HEK293 (cell line): ENCODE data around the gene THAP4.

Experiments used
- CTCF ChIA-PET: fragments of 350-600 bp; formaldehyde crosslinking; extraction: SDS; loops from one replicate; lab custom pipeline; 2021; ENCODE audit warnings: antibody characterized with exemption; lab: Yijun Ruan, JAX
- POLR2A ChIA-PET: fragments of 300-600 bp; formaldehyde crosslinking; extraction: SDS; loops from one replicate; lab custom pipeline; 2020; ENCODE audit warnings: antibody characterized with exemption, inconsistent platforms; lab: Yijun Ruan, JAX
- H3K27ac ChIP-seq: fragments of 200-500 bp; sonication (Bioruptor generic); 2 replicates; pipeline ENCODE4 v1.5.1; 2014; ENCODE audit warnings: low read depth, low read length, control low read depth, inconsistent platforms; ENCODE audit errors: extremely low read depth
- H3K36me3 ChIP-seq, 2 experiments: fragments of 200-500 bp in 1 of 2; sonication (Bioruptor generic) in 1 of 2; 1 replicate in 1 of 2; 2 replicates in 1 of 2; pipeline ENCODE4 v1.5.1; 2014 to 2017; ENCODE audit warnings: inconsistent platforms in 2 of 2, low read length in 2 of 2; ENCODE audit not compliant: control insufficient read depth in 2 of 2, insufficient read depth in 1 of 2
- H3K4me1 ChIP-seq: fragments of 200-500 bp; sonication (Bioruptor generic); 2 replicates; pipeline ENCODE4 v1.5.1; 2014; ENCODE audit warnings: mild to moderate bottlenecking, low read length, inconsistent platforms; ENCODE audit not compliant: control insufficient read depth, insufficient read depth
- H3K4me3 ChIP-seq: 2 replicates; pipeline ENCODE4 v1.5.1; 2011; ENCODE audit warnings: low read depth, mild to moderate bottlenecking, control low read depth, low read length, moderate library complexity
- H3K9me3 ChIP-seq: fragments of 200-500 bp; sonication (Bioruptor generic); 2 replicates; pipeline ENCODE4 v1.5.1; 2014; ENCODE audit warnings: low read depth, low read length, inconsistent platforms; ENCODE audit not compliant: control insufficient read depth, insufficient read depth
- GFI1B ChIP-seq: fragments of 450-650 bp; formaldehyde crosslinking; IDR thresholded peaks from 2 replicates; pipeline ENCODE4 v1.5.1; 2016; ENCODE audit warnings: missing biosample characterization, missing genetic modification characterization
- GLIS1 ChIP-seq: fragments of 450-650 bp; formaldehyde crosslinking; IDR thresholded peaks from 2 replicates; pipeline ENCODE4 v1.5.1; 2016; ENCODE audit warnings: missing biosample characterization, missing genetic modification characterization
- GLIS2 ChIP-seq: fragments of 450-650 bp; formaldehyde crosslinking; IDR thresholded peaks from 2 replicates; pipeline ENCODE4 v1.5.1; 2016; ENCODE audit warnings: missing biosample characterization, missing genetic modification characterization
- KLF8 ChIP-seq: fragments of 450-650 bp; formaldehyde crosslinking; IDR thresholded peaks from 2 replicates; pipeline ENCODE4 v1.5.1; 2016; ENCODE audit warnings: missing biosample characterization, missing genetic modification characterization
- MEIS1 ChIP-seq: sonication (generic); formaldehyde crosslinking; IDR thresholded peaks from 2 replicates; pipeline ENCODE4 v1.8.1; 2022; ENCODE audit warnings: missing genetic modification reagents, mild to moderate bottlenecking, borderline replicate concordance
- OSR2 ChIP-seq: fragments of 450-650 bp; formaldehyde crosslinking; IDR thresholded peaks from 2 replicates; pipeline ENCODE4 v1.5.1; 2016; ENCODE audit warnings: missing biosample characterization, missing genetic modification characterization
- RBAK ChIP-seq: fragments of 450-650 bp; formaldehyde crosslinking; IDR thresholded peaks from 2 replicates; pipeline ENCODE4 v1.5.1; 2016; ENCODE audit warnings: missing biosample characterization, missing genetic modification characterization
- YY1 ChIP-seq: fragments of 450-650 bp; formaldehyde crosslinking; IDR thresholded peaks from 2 replicates; pipeline ENCODE4 v1.5.1; 2018; ENCODE audit warnings: missing biosample characterization, missing genetic modification characterization
- ZFP37 ChIP-seq: fragments of 450-650 bp; formaldehyde crosslinking; IDR thresholded peaks from 2 replicates; pipeline ENCODE4 v1.5.1; 2016; ENCODE audit warnings: missing biosample characterization, missing genetic modification characterization
- ZNF133 ChIP-seq: fragments of 450-650 bp; formaldehyde crosslinking; IDR thresholded peaks from 2 replicates; pipeline ENCODE4 v1.5.1; 2016; ENCODE audit warnings: missing biosample characterization, missing genetic modification characterization
- ZNF16 ChIP-seq: fragments of 450-650 bp; formaldehyde crosslinking; IDR thresholded peaks from 2 replicates; pipeline ENCODE4 v1.5.1; 2016; ENCODE audit warnings: low read depth, missing biosample characterization, missing genetic modification characterization
- ZNF19 ChIP-seq: fragments of 450-650 bp; formaldehyde crosslinking; IDR thresholded peaks from 2 replicates; pipeline ENCODE4; 2016; ENCODE audit warnings: missing biosample characterization, missing genetic modification characterization, low read depth
- ZNF2 ChIP-seq: fragments of 450-650 bp; formaldehyde crosslinking; IDR thresholded peaks from 2 replicates; pipeline ENCODE4 v1.5.1; 2016; ENCODE audit warnings: missing biosample characterization, missing genetic modification characterization
- ZNF214 ChIP-seq: fragments of 450-650 bp; formaldehyde crosslinking; IDR thresholded peaks from 2 replicates; pipeline ENCODE4 v1.5.1; 2017; ENCODE audit warnings: missing biosample characterization, mild to moderate bottlenecking, missing genetic modification characterization, borderline replicate concordance
- ZNF274 ChIP-seq, 2 experiments: fragments of 200-500 bp in 1 of 2; fragments of 450-650 bp in 1 of 2; sonication (Bioruptor generic) in 1 of 2; formaldehyde crosslinking in 1 of 2; IDR thresholded peaks; 2 replicates each; pipeline versions ENCODE4 v1.5.1 to v1.6.1; 2014 to 2016; ENCODE audit warnings: borderline replicate concordance in 1 of 2, inconsistent platforms in 1 of 2, low read length in 1 of 2, missing biosample characterization in 1 of 2, missing genetic modification characterization in 1 of 2
- ZNF366 ChIP-seq: fragments of 450-650 bp; formaldehyde crosslinking; conservative IDR thresholded peaks from 2 replicates; pipeline ENCODE4 v1.5.1; 2016; ENCODE audit warnings: missing biosample characterization, missing genetic modification characterization
- ZNF514 ChIP-seq: fragments of 450-650 bp; formaldehyde crosslinking; IDR thresholded peaks from 2 replicates; pipeline ENCODE4 v1.5.1; 2016; ENCODE audit warnings: missing biosample characterization, missing genetic modification characterization
- ZNF548 ChIP-seq: fragments of 450-650 bp; formaldehyde crosslinking; IDR thresholded peaks from 2 replicates; pipeline ENCODE4 v1.5.1; 2016; ENCODE audit warnings: missing biosample characterization, missing genetic modification characterization
- ZNF558 ChIP-seq: fragments of 450-650 bp; formaldehyde crosslinking; IDR thresholded peaks from 2 replicates; pipeline ENCODE4 v1.5.1; 2016; ENCODE audit warnings: missing biosample characterization, missing genetic modification characterization
- ZNF623 ChIP-seq: fragments of 450-650 bp; formaldehyde crosslinking; IDR thresholded peaks from 2 replicates; pipeline ENCODE4 v1.5.1; 2016; ENCODE audit warnings: missing biosample characterization, missing genetic modification characterization
- ZNF658 ChIP-seq: fragments of 450-650 bp; formaldehyde crosslinking; IDR thresholded peaks from 2 replicates; pipeline ENCODE4; 2016; ENCODE audit warnings: missing biosample characterization, missing genetic modification characterization
- ZNF837 ChIP-seq: fragments of 450-650 bp; formaldehyde crosslinking; IDR thresholded peaks from 2 replicates; pipeline ENCODE4 v1.5.1; 2016; ENCODE audit warnings: missing biosample characterization, missing genetic modification characterization
- ZXDB ChIP-seq: fragments of 450-650 bp; formaldehyde crosslinking; IDR thresholded peaks from 2 replicates; pipeline ENCODE4 v1.5.1; 2016; ENCODE audit warnings: missing biosample characterization, missing genetic modification characterization
- TF ChIP-seq, protein P1 (sequence below): fragments of 450-650 bp; formaldehyde crosslinking; IDR thresholded peaks from 2 replicates; pipeline ENCODE4 v1.5.1; 2016; ENCODE audit warnings: missing biosample characterization, missing genetic modification characterization, borderline replicate concordance
- TF ChIP-seq, protein P2 (sequence below): fragments of 450-650 bp; formaldehyde crosslinking; IDR thresholded peaks from 2 replicates; pipeline ENCODE4 v1.5.1; 2016; ENCODE audit warnings: missing biosample characterization, missing genetic modification characterization, low read depth
- TF ChIP-seq, protein P3 (sequence below): fragments of 450-650 bp; formaldehyde crosslinking; IDR thresholded peaks from 2 replicates; pipeline ENCODE4 v1.5.1; 2017; ENCODE audit warnings: missing biosample characterization, missing genetic modification characterization
- TF ChIP-seq, protein P4 (sequence below): fragments of 450-650 bp; formaldehyde crosslinking; IDR thresholded peaks from 2 replicates; pipeline ENCODE4 v1.5.1; 2016; ENCODE audit warnings: missing biosample characterization, missing genetic modification characterization

THAP4 gene

DNA sequence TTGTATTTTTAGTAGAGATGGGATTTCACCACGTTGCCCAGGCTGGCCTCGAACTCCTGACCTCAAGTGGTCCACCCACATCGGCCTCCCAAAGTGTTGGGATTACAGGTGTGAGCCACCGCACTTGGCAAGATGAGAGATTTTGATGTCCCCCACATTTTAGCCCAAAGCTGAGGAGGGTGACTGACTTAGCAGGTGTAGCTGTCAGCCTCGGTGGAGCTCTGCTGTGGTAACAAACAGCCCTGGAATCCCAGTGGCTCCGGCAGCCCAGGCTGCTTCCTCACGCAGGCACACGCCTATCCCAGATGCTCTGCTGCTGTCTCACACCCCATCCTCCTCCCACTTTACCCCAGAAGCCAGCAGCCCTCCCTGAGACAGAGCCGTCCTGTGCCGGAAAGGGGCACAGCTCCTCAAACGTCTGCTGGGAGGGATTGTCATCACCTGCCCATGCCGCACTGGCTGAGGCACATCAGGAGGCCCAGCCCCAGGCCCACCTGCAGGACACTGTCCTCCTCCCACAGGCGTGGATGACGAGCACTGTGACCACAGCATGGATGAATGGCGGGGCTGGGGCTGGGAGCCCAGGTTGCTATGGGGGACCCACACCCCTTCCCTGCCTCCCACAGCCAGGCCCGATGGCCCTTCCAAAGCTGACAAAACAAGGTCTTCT is 89.0 kb downstream of the THAP4 start:
- no peaks in the 10 kb centered on the region for H3K36me3 ChIP-seq
- peaks cover 9% of the 10 kb centered on the region for H3K4me1 ChIP-seq
- POLR2A ChIA-PET: no interaction called here
- CTCF ChIA-PET: interaction anchor here (0.6 to 1.2 kb wide), 3 partner anchors 9 to 458 kb away, joined by 3 read pairs; no protein-coding TSS in a partner anchor
- TF ChIP-seq ZNF274 (IDR thresholded peaks at IDR 0.05; ENCODE audit: low read length) (no peak), ZNF274 (tag by site-specific recombination; IDR thresholded peaks at IDR 0.05; ENCODE audit: borderline replicate concordance) (no peak), ZNF558 (no peak), RBAK (tag by site-specific recombination) (peak; percentile 93), ZNF133 (tag by site-specific recombination) (no peak), YY1 (tag by site-specific recombination) (no peak), ZNF214 (tag by site-specific recombination) (no peak), ZNF514 (no peak), ZNF2 (tag by site-specific recombination) (no peak)
- TF ChIP-seq, protein P1, sequence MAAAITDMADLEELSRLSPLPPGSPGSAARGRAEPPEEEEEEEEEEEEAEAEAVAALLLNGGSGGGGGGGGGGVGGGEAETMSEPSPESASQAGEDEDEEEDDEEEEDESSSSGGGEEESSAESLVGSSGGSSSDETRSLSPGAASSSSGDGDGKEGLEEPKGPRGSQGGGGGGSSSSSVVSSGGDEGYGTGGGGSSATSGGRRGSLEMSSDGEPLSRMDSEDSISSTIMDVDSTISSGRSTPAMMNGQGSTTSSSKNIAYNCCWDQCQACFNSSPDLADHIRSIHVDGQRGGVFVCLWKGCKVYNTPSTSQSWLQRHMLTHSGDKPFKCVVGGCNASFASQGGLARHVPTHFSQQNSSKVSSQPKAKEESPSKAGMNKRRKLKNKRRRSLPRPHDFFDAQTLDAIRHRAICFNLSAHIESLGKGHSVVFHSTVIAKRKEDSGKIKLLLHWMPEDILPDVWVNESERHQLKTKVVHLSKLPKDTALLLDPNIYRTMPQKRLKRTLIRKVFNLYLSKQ (tag by site-specific recombination): no peak
- H3K27ac ChIP-seq: no peak overlapping the region
- no peaks in the 10 kb centered on the region for H3K9me3 ChIP-seq
- H3K4me3 ChIP-seq: no peak overlapping the region

DNA sequence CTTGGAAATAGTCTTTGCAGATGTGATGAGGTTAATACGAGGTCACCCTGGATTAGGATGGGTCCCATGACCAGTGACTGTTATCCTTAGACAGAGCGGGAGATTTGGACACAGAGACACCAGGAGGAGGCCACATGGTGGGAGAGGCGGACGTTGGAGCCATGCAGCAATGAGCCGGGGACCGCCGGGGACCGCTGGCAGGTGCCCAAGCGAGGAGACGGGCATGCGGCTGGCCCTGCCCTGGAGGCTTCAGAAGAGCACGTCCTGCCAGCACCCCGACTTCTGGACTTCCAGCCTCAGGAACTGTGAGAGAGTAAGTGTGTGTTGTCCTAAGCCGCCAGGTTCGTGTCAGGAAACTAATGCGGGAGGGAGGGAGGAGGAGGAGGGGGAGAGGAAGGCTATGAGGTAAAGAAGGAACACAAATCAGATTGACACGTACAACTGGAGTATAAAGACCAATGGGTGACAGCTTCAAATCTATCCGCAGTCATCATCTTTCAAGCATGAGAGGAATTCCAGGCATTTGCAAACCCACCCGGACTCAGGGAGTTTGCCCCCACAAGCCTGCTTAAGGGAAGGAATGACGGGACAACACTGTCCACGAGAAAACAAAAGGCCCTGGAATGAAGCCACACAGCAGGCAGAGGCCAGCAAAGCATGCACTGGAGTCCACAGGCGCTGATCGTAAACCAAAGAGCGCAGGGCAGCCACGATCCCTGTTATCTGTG is 90.0 kb downstream of the THAP4 start:
- no peaks in the 10 kb centered on the region for H3K9me3 ChIP-seq
- H3K4me1 ChIP-seq: peaks cover 9% of the 10 kb centered on the region
- CTCF ChIA-PET: interaction anchor here (0.6 to 1.2 kb wide), 2 partner anchors 10 to 457 kb away, joined by 3 read pairs; no protein-coding TSS in a partner anchor
- no peaks in the 10 kb centered on the region for H3K36me3 ChIP-seq
- H3K4me3 ChIP-seq: no peak overlapping the region
- POLR2A ChIA-PET: no interaction called here
- H3K27ac ChIP-seq: no peak overlapping the region
- TF ChIP-seq ZNF548 (0 out of 2 replicates have a peak, but pooled peaks have one; percentile 20), ZXDB (0 out of 2 replicates have a peak, but pooled peaks have one; percentile 13), ZNF19 (tag by site-specific recombination) (no peak), ZNF658 (no peak), ZNF837 (tag by site-specific recombination) (no peak), ZNF16 (no peak), GFI1B (tag by site-specific recombination) (no peak), KLF8 (tag by site-specific recombination) (no peak; the same call in 1 of the 2 replicates), OSR2 (tag by site-specific recombination) (no peak), ZNF133 (tag by site-specific recombination) (peak; percentile 50; the same call in 1 of the 2 replicates), MEIS1 (CRISPR knock-in tag) (peak; percentile 56; the same call in 1 of the 2 replicates), GLIS2 (tag by site-specific recombination) (no peak), ZNF366 (peak; percentile 43; the same call in 1 of the 2 replicates), GLIS1 (tag by site-specific recombination) (peak; percentile 62; the same call in 1 of the 2 replicates), ZFP37 (tag by site-specific recombination) (no peak), ZNF623 (tag by site-specific recombination) (no peak)
- TF ChIP-seq, protein P2, sequence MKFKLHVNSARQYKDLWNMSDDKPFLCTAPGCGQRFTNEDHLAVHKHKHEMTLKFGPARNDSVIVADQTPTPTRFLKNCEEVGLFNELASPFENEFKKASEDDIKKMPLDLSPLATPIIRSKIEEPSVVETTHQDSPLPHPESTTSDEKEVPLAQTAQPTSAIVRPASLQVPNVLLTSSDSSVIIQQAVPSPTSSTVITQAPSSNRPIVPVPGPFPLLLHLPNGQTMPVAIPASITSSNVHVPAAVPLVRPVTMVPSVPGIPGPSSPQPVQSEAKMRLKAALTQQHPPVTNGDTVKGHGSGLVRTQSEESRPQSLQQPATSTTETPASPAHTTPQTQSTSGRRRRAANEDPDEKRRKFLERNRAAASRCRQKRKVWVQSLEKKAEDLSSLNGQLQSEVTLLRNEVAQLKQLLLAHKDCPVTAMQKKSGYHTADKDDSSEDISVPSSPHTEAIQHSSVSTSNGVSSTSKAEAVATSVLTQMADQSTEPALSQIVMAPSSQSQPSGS (tag by site-specific recombination): no peak
- TF ChIP-seq, protein P3, sequence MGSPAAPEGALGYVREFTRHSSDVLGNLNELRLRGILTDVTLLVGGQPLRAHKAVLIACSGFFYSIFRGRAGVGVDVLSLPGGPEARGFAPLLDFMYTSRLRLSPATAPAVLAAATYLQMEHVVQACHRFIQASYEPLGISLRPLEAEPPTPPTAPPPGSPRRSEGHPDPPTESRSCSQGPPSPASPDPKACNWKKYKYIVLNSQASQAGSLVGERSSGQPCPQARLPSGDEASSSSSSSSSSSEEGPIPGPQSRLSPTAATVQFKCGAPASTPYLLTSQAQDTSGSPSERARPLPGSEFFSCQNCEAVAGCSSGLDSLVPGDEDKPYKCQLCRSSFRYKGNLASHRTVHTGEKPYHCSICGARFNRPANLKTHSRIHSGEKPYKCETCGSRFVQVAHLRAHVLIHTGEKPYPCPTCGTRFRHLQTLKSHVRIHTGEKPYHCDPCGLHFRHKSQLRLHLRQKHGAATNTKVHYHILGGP (tag by site-specific recombination): no peak
- TF ChIP-seq, protein P4, sequence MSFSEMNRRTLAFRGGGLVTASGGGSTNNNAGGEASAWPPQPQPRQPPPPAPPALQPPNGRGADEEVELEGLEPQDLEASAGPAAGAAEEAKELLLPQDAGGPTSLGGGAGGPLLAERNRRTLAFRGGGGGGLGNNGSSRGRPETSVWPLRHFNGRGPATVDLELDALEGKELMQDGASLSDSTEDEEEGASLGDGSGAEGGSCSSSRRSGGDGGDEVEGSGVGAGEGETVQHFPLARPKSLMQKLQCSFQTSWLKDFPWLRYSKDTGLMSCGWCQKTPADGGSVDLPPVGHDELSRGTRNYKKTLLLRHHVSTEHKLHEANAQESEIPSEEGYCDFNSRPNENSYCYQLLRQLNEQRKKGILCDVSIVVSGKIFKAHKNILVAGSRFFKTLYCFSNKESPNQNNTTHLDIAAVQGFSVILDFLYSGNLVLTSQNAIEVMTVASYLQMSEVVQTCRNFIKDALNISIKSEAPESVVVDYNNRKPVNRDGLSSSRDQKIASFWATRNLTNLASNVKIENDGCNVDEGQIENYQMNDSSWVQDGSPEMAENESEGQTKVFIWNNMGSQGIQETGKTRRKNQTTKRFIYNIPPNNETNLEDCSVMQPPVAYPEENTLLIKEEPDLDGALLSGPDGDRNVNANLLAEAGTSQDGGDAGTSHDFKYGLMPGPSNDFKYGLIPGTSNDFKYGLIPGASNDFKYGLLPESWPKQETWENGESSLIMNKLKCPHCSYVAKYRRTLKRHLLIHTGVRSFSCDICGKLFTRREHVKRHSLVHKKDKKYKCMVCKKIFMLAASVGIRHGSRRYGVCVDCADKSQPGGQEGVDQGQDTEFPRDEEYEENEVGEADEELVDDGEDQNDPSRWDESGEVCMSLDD: no peak
